Coronary artery (tissue), 2 donors: ENCODE results near the gene KLF13.

Experiments used
- DNase-seq: peaks from one replicate; pipeline ENCODE4 v3.0.0-alpha.2; 2017; ENCODE audit warnings: low spot score
- H3K27ac ChIP-seq, 2 donors: fragments of 200-600 bp; sonication (generic); one replicate each; pipeline ENCODE4 v1.5.1; 2016 to 2019
- H3K4me3 ChIP-seq: fragments of 200-600 bp; sonication (generic); 2 replicates; pipeline ENCODE4 v1.5.1; 2016; ENCODE audit warnings: mild to moderate bottlenecking, moderate library complexity
- TF ChIP-seq, protein P1 (sequence below): fragments of 200-600 bp; sonication (generic); IDR thresholded peaks from one replicate; pipeline ENCODE4 v1.5.1; 2019; ENCODE audit warnings: antibody characterized with exemption

The KLF13 gene

DNA sequence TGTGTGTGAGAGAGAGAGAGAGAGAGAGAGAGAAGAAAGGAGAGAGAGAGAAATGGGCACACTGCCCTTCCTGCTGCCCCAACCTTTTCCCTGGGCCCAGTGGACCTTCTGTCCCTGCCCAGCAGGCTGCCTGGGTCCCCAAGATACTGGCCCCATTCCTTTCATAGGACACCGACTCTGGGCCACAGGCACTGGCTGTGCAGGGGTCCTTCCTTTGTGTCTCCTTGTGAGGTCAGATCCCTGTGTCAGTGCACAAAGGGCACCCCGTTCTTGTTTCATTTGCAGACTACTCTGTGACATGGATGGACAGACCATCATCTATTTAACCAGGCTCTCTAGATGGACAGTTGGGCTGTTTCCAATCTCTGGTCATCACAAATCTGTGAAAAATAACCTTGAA is 21.3 kb upstream of the KLF13 start:
- TF ChIP-seq, protein P1, sequence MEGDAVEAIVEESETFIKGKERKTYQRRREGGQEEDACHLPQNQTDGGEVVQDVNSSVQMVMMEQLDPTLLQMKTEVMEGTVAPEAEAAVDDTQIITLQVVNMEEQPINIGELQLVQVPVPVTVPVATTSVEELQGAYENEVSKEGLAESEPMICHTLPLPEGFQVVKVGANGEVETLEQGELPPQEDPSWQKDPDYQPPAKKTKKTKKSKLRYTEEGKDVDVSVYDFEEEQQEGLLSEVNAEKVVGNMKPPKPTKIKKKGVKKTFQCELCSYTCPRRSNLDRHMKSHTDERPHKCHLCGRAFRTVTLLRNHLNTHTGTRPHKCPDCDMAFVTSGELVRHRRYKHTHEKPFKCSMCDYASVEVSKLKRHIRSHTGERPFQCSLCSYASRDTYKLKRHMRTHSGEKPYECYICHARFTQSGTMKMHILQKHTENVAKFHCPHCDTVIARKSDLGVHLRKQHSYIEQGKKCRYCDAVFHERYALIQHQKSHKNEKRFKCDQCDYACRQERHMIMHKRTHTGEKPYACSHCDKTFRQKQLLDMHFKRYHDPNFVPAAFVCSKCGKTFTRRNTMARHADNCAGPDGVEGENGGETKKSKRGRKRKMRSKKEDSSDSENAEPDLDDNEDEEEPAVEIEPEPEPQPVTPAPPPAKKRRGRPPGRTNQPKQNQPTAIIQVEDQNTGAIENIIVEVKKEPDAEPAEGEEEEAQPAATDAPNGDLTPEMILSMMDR: no peak
- no peak overlapping the region for H3K4me3 ChIP-seq
- no peak for DNase-seq
- H3K27ac ChIP-seq: no peak overlapping the region

- no peak overlapping the region for H3K27ac ChIP-seq
- no peak for DNase-seq
Measured at GRCh38 chr15:31305796-31306425, 20.7 kb upstream of the KLF13 start.

DNA sequence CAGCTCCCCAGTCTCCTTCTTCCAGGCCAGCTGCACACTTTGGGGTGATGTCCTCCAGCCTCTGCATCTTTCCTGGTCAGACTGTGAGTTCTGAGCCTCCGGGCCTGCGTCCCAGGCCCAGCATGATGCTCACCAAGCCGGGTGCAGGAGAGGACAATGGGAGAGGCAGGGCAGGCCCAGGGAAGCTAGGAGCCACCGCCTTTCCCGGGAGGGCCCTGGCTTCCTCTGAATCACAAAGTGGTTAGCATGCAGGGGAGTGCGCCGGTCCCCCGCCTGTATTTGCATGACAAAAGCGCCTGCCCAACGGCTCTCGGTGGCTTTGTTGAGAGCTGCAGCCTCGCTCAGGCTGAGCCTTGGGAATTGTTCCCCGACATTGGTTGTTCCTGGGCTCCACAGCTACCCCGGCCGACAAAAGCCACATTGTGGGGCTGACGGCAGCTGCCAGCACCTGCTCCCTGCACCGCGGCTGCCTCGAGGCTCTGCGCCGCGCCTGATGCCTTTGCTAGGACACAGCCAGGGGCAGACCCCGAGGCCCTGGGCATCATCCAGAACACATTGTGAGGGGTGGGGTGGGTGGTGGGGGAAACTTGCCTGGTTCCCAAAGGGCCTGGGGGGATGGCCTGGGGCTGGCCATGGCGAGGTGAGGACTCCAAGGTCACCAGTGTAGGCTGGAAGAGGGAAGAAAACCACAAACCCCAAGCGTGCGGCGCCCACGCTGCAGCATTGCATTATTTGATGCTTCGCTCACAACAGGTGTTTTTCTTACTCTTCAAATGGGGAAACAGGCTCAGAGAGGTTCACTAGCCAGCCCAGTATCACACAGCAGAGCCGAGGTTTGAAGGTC is 20.0 kb upstream of the KLF13 start:
- Histone ChIP-seq H3K27ac (no peak overlapping the region), H3K4me3 (no peak overlapping the region)
- DNase-seq: no peak
- TF ChIP-seq, protein P1: no peak

More at GRCh38 chr15:31305796-31306425, 20.7 kb upstream of the KLF13 start:
- TF ChIP-seq, protein P1: no peak
- no peak overlapping the region for H3K4me3 ChIP-seq

DNA sequence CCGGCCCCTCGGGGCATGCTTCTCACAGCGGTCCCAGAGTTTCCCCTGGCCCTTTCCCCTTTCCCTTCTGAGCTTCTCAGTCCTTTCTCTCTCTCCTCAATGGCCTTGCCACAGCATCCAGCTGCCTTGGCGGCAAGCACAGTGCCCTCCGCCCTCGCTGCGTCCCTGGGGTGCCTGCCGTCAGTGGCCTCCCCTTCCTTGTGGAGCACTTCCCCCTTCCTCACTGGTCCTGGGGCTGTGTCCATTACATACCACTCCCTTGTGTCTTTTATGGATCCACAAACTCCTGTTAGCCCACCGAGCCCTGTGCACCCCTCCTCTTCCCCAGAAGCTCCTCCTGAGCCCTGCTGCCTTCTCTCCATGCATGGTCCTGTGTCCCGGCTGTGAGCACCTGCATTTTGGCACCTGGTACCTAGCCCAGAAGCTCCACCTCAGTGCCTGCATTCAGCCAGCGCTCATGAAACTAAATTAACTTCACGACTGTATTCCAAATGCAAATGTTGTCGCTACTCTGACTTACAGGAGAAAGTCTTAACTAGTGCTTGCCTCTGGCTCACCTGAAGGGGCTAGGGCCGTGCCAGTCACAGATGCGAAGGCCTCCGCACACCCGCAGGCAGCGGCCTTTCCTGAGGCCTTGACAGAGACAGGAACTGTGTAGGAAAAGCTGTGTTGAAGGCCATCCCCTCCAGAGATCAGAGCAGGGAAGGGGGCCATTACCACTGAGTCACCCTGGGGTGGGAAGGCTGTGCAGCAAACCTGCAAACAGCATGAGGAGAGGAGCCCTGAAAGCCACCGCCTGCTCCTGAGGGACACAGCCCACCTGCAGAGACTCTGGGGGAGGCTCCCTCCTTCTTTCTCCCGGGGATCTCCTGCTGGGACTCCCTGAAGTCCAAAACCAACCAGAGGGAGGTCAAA is 19.1 kb upstream of the KLF13 start:
- no peak for DNase-seq
- no peak overlapping the region for H3K27ac ChIP-seq
- TF ChIP-seq, protein P1: no peak

DNA sequence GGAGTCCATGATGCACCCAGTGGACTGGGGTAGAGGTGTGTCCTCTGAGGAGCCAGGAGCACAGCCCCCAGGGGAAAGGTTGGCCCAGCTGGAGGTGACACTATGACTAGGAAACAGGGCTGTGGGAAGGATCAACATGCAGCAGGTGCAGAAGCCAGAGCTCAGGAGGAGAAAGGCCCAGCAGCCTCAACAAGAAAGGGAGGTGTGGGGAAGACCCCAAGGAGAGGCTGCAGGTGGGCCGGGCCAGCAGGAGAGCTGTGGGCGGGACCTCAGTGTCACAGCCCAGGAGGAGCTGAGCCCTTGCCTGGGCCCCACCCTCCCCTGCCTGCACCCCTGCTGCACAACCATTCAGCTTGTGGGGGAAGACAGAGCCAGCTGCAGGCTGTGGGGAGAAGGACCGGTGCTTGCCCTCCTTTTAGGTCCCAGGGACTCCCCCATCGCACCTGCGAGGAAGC is 18.4 kb upstream of the KLF13 start:
- Histone ChIP-seq H3K4me3 (no peak overlapping the region), H3K27ac (no peak overlapping the region)
- TF ChIP-seq, protein P1: no peak
- no peak for DNase-seq

More for the DNA sequence above, 19.1 kb upstream of the KLF13 start:
- no peak overlapping the region for H3K4me3 ChIP-seq

GRCh38 chr15:31309893-31310606 is 16.6 kb upstream of the KLF13 start:
- Histone ChIP-seq H3K4me3 (no peak overlapping the region), H3K27ac (no peak overlapping the region)
- TF ChIP-seq, protein P1: no peak
- DNase-seq: no peak
